NOMO-1 treated with DMSO at 0.1 percent for 48 hours (cell line): Measurements from ENCODE around the gene PTPRE.

Experiments used
- DNase-seq: peaks from one replicate; lab custom pipeline; 2025; ENCODE audit not compliant: unreplicated experiment; lab: John Stamatoyannopoulos, UW

The PTPRE gene

GRCh38 chr10:128056303-128057050, 149.6 kb downstream of the PTPRE start:
- no peak for DNase-seq

GRCh38 chr10:128058106-128058749, 151.3 kb downstream of the PTPRE start:
- DNase-seq: no peak

DNA sequence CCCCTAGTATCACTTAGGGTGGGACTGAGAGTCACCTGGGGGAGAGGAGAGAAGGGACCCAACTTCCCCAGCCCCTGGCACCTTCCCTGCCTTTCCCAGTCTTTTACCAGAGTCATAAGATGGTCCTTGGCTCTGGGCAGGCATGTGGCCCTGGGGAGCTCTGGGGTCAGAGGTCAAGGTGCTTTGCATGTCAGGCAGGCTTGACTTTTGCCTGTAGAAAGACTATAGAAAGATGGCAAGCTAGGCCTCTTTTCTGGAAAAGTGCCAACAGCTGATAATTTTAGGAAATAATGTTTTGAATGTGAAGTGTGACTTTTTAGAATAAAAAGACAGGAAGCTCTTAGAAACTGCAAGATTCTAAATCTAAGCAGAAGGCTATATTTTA, 151.8 kb downstream of the PTPRE start:
- DNase-seq: no peak

GRCh38 chr10:128059266-128059981, 152.5 kb downstream of the PTPRE start:
- DNase-seq: no peak

GRCh38 chr10:128059982-128060293, 153.0 kb downstream of the PTPRE start:
- no peak for DNase-seq

DNA sequence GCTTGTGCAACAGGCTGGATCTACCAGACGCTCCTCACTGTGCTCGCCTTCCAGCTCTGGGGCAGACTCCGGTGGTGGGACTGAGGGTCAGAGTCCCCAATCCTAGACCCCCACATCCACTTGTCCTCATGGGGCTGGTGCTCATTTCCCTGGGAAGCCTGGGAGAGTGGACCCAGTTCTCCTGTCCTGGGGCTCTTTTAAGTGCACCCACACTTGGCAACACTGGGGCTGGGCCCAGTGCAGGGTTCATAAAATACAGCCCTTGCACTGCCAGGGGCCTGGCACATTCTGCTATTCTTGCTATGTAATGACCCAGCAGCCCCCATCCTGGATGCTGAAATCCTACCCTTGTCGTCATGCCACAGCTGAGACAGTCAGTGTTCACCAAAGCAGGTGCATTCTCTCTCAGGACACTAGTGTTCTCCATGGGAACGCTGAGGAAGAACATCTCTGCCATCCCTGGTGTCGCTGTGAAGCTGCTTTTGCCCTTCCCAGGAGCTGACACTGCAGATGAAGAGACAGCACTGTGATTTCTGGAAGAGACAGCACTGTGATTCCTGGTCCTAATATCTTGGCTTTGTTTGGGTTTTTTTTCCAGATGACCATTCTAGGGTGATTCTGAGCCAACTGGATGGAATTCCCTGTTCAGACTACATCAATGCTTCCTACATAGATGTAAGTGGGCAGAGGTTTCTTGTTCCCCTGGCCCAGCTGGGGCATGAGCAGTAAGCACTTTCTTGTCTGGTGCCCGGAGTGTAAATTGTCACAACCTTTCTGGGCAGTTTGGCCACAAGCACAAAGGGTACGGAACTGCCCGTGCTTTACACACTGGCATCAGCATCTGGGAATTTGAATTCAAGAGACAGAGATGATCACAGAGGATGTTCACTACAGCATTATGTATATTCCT, 153.7 kb downstream of the PTPRE start:
- no peak for DNase-seq

- DNase-seq: no peak
Measured at GRCh38 chr10:128061306-128062300, 154.7 kb downstream of the PTPRE start.

DNA sequence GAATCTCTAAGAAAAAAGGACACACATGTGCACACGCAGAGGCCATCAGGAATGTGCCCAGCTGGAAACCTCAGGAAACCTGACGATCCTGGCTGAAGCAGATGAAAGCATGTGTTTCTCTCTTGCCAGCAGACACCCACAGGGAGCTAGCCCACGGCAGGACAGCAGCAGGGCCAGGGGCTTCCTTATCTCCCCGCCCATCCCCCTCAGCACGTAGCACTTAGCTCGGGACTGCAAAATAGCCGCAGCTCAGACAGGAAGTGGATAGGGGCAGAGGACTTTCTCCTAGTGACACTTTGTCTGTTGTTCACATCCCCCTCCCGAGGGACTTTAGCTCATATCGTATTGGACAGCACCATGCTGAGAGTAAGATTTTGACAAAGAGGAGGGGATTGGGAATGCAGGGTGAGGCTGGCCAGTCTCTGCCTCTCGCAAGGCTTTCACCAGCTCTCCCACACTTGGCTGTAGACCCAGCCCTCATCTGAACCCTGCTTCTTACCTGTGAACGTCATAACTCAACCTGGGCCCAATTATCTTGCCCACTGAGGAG, 155.5 kb downstream of the PTPRE start:
- DNase-seq: peak; percentile 24

GRCh38 chr10:128062881-128063563, 156.1 kb downstream of the PTPRE start:
- DNase-seq: peak; percentile 73

DNA sequence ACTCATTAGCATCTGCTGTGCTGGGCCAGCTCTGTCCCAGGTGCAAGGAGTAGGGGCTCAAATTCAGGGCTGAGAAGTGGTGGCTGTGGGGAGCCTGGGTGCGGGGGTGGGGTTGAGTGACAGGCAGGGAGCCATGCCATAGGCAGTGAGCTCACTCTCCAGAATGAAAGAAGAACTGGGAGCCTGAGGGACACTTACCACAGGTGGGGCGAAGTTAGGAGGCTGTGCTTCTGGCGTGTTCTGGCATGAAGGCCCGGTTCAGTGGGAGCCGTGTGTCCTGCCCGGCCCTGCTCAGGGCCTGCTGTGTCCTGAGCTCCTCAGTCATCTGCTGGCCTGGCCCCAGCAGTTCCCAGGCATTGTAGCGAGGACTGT, 156.8 kb downstream of the PTPRE start:
- DNase-seq: no peak

DNA sequence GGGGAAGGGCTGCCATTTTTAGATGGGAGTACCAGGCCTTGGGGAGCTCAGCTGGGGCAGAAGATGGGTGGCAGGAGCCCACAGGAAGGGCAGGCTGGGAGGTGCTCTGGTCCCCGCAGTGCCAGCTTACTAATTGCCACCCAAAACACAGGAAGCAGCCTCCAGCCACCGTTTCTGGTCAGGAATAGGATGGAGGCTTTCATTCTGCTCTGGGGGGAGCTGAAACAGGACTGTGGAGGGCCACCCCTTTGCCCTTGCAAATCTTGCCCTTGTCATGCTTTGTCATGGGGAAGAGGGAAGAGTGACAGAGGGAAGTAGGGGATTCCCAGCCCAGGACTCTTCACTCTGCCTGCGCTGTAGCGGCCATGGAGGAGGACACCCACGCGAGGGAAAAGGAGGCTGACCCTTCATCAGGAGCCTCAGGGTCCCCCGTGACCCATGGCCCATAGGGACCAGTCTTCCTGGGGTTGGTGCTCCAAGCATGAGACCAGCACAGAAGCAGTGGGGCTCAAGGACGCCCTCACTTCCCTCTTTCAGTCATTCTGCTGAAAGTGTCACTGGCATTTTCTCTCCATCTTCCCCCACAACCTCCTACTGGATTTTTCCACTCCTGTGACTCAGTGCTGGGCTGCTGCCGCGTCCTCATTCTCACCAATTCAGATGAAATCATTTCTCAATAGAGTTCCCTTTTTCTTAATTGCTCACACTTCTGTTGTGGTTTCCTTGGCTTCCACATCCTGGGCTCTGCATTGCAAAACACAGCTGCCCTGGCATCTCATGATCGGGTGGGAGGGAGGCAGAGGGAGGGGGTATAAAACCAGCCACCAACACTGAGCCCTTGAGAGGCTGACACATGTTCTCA, 157.4 kb downstream of the PTPRE start:
- peak; percentile 99 for DNase-seq

DNA sequence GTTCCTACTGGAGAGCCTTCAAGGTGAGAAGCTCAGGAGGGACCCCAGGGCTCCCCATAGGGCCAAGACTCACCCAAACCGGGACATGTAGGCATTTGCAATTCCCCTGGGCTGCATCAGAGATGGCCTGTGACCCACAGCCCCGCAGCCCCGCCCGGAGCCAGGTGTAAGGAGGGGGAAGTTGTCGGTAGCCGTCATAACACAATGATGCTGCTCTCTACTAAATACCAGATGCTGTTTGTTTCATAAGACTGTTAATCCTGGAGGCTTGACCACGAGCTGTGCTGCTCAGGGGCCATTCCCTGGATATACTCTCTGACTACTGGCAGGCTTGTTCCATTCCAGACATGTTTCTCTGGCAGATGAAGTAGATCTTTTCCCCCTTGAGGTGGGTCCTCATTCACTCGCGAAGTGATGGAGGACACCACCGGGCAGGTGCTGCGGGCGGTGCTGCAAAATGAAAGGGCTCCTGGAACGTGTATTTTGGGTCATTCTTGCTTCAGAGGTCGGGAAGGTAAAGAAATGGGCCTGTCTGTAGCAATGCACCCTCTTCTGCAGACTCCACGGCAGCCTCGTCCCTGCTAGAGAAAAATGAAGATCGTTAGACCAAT, 158.2 kb downstream of the PTPRE start:
- DNase-seq: peak; percentile 87

DNA sequence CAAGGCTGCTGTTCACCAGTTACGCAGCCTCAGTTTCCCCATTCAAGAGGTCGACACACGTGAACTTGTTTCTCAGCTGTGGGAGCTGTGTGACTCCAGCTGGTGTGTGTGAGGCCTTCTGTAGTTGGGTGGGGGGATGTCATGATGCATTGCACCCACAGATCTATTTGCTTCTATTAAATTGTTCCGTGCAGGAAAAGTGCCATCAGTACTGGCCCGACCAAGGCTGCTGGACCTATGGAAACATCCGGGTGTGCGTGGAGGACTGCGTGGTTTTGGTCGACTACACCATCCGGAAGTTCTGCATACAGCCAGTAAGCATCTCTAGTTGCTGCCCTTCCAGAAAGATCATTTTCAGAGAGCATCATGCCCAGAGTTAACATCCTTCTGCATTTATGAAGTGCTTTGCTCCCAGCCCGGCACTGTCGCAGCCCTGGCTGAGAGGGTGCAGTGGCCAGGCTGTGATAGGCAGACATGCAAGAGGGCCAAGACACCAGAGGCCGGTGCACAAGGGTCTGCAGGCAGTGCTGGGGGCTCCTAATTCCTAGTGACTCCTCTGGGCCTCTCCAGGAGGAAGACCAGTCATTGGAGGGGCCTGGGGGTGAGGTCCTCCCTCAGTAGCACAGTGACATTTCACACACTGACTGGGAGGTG, 159.1 kb downstream of the PTPRE start:
- DNase-seq: no peak

DNA sequence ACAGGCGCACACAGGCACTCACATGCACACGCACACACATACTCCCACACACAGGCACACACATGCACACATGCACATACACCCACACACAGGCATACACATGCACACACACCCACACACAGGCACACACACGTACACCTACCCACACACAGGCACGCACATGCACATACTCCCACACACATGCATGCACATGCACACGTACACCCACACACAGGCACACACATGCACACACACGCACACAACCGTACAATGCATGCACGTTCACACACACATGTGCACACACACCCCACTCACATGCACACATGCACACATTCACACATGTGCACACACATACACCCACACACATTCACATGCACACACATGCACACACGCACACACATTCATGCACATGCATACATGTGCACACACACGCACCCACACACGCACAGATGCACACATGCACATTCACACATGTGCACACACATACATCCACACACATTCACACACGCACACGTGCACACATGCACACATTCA, 160.0 kb downstream of the PTPRE start:
- no peak for DNase-seq

- DNase-seq: no peak
Measured at GRCh38 chr10:128067691-128068397, 160.9 kb downstream of the PTPRE start.
